Germinal center (tissue), 1 donor: Measurements from ENCODE around the gene STARD8.
"Not testable (repeated sequence)": the region's sequence is repeated elsewhere in the genome, so short reads cannot be mapped to it uniquely, and the experiment has no call there.

Experiments used
- DNase-seq: peaks from one replicate; pipeline ENCODE4 v3.0.0; 2012; ENCODE audit warnings: mixed read lengths, low spot score

The STARD8 gene

DNA sequence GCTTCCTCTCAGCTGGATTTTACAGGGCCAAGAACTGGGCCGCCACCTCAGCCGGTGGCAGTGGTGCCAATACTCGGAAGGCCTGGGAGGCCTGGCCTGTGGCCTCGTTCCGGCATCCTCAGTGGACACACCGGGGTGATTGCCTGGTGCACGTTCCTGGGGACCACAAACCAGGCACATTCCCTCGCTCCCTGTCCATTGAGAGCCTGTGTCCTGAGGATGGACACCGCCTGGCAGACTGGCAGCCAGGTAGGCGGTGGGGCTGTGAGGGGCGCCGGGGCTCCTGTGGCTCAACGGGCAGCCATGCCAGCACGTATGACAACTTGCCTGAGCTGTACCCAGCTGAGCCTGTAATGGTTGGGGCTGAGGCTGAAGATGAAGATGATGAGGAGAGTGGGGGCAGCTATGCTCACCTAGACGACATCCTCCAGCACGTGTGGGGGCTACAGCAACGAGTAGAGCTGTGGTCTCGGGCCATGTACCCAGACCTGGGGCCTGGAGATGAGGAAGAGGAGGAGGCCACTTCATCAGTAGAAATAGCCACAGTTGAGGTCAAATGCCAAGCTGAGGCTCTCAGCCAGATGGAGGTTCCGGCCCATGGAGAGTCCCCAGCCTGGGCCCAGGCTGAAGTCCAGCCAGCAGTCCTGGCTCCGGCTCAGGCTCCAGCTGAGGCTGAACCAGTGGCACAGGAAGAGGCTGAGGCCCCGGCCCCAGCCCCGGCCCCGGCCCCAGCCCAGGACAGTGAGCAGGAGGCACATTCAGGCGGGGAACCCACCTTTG, 70.4 kb downstream of the STARD8 start:
- DNase-seq, result no peak

DNA sequence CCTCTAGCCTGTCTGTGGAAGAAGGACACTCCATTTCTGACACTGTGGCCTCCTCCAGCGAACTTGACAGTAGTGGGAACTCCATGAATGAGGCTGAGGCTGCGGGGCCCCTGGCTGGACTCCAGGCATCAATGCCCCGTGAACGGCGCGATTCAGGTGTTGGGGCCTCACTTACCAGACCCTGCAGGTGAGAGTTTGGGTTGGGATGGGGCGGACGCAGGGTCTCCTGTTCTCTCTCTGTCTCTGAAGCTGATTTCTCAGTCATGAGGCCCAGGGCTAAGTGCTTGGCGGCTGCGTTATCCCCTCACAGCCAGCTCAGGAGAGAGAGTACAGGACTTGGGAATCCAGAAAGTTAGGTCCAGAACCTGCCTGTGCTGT, 71.0 kb downstream of the STARD8 start:
- no peak for DNase-seq

DNA sequence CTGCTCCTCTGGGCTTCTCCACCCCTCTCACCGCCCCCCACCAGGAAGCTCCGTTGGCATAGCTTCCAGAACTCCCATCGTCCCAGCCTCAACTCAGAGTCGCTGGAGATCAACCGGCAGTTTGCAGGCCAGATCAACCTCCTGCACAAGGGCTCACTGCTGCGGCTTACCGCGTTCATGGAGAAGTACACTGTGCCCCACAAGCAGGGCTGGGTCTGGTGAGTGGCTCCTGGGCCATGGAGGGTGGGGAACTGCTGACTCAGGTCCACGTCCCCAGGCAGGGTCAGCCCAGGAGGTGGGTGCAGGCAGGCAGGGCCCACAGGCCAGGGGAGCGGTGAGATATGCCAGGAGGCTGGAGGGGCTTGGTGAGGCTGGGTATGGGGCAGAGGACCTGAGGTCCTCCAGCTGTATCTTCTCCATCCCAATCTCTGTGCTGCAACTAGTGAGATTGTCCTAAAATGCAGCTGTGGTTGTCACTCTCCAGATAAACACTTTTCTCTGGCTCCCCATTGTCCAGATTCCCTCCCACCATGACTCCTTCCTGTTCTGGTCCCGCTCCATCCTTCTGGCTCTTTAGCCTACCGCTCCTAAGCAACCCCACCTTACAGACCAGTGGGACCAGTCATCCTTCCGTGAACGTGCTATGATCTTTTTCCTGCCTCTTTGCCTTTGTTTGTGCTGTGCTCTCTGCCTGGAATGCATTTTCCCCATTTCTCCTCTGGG, 71.9 kb downstream of the STARD8 start:
- no peak for DNase-seq

DNA sequence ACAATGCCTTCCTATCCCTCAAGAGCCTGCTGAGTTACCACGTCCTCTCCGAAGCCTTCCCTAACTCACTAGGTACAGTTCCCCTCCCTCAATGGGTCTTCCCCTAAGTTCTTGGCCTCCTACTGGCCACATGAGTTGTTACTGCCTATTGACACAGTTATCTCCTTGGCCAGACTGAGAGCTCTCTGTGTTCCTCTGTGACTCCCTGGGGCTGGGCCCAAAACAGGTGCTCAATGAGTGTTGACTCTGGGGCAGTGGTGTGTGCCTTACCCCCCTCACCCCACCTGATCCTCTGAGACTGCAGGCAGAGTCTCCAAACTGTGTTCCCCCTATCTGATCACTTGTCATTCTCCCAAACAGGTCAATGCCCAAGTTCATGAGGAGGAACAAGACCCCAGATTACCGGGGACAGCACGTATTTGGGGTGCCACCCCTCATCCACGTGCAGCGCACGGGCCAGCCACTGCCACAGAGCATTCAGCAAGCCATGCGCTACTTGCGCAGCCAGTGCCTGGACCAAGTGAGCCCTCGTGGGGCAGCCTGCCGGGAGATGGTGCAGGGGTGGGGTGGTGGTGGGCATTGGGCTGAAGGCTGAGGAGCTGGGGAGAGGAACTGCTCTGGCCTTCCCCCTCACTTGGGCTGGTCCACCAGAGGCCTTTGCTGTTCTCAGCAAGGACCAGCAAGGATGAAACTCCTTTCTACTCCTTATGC, 72.6 kb downstream of the STARD8 start:
- DNase-seq, result no peak

DNA sequence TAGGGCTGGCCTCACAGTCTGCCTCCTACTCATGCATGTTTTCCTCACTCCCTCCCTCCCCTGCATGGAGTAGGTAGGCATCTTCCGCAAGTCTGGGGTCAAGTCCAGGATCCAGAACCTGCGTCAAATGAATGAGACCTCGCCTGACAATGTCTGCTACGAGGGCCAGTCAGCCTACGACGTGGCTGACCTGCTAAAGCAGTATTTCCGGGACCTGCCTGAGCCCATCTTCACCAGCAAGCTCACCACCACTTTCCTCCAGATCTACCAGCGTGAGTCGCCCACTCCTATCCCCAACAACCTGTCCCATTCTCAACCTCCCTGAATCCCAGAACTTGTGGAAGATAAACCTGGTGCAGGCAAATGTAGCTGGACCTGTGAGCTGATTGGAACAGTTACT, 73.4 kb downstream of the STARD8 start:
- no peak for DNase-seq

DNA sequence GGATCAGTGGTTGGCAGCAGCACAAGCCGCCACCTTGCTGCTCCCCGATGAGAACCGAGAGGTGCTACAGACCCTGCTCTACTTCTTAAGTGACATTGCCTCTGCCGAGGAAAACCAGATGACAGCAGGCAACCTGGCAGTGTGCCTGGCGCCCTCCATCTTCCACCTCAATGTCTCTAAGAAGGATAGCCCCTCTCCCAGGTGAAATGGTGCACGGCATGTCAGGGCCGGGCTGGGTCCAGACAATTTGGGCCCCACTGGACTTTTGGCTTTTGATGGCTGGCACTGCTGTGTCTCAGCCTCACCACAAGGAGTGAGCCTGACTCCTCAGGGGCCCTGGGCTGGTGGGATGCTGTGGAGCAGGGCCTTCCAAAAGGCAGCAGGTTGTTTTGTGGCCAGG, 74.1 kb downstream of the STARD8 start:
- no peak for DNase-seq

DNA sequence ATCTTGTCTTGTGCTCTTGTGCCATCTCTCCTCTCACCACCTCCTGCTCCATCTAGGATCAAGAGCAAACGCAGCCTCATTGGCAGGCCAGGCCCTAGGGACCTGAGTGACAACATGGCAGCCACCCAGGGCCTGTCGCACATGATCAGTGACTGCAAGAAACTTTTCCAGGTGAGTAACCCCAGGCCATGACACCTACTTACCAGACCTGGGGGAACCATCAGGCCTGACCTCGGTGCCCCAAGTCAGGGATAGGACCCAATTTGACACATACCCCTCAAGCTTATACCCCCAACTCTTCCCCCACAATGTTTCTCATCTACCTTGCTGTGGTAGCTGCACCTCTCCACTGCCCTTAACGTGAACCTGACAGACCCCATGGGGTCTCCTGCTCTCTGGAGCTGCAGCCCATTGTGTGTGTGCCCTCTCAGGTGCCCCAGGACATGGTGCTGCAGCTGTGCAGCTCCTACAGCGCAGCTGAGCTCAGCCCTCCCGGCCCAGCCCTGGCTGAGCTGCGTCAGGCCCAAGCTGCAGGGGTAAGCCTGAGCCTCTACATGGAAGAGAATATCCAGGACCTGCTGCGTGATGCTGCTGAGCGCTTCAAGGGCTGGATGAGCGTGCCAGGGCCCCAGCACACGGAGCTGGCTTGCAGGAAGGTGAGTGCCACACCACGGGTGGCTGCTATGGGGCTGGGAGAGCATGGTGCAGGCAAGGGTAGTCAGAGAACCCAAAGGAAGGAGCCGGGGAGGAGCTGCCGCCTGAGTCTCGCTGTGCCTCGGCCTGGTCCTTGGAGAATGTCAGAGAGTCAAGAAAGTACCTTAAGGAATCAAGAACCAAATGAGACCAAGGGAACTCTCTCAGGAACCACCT, 74.8 kb downstream of the STARD8 start:
- no peak for DNase-seq

DNA sequence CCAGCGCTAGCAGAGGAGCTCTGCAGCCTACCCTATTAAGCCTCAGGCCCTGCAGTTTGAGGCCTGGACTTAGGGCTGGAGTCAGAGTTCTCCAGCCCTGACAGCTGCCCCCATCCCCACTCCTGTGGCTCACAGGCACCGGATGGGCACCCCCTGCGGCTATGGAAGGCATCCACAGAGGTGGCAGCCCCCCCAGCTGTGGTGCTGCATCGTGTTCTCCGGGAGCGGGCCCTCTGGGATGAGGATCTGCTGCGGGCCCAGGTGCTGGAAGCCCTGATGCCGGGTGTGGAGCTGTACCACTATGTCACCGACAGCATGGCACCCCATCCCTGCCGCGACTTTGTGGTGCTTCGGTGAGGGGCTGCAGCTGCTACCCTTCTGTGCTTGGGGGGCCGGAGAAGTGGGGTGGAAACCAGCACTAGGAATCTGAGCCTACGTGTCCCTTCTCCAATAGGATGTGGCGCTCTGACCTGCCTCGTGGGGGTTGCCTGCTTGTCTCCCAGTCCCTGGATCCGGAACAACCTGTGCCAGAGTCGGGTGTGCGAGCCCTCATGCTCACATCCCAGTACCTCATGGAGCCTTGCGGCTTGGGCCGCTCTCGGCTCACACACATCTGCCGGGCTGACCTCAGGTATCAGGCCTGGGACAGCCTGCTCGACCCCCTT, 76.2 kb downstream of the STARD8 start:
- no peak for DNase-seq

DNA sequence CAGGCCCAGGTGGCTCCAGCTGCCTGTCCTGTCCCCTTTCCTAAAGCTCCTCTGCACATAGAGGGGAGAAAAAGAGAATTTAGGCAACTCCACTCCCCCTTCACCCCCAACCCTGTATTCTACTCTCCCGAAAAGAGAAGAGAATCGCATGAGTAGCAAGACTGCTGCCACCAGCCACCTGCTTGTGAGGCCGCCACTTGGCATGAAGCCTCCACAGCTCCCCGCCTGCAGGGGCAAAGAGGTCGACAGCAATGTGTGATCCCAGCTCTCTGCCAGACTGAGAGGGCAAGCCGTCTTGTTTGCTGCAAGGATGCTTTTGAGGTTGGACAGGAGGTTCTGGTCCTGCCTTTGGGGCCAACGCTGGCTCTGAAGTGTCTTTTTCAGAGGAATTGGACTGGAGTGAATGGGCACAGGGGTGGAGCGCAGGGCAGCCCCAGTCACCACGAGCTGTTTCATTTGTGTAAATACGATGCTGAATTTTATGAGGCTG, 77.1 kb downstream of the STARD8 start:
- no peak for DNase-seq

DNA sequence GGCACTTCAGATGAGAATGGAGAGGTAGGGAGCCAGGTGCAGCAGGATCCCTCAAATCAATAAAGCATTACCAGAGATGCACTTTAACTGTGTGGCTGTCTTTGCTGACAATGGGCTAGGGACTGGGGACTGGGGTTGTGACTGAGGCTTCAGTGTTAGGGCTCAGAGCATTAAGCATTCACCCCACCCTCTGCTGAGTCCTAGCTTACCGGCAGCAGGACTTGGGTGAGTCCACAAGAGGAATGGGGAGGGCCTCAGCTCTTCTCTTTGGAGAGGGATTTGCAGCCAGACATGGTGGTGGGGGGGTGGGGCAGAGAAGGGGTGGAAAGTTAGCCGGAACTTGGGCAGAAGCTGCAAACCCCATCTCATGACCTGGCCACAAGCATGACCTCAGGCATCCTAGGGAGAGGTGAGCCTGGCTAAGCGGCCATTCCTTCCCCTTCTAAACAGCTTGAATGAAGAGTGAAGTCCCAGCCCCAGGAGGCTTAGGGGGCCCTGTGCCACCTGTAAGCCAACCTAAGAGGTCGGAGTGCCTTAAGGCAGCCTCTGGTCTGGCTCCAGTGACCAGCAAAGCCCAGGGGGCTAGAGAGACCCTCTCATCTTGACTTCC, 78.4 kb downstream of the STARD8 start:
- DNase-seq, result no peak

DNA sequence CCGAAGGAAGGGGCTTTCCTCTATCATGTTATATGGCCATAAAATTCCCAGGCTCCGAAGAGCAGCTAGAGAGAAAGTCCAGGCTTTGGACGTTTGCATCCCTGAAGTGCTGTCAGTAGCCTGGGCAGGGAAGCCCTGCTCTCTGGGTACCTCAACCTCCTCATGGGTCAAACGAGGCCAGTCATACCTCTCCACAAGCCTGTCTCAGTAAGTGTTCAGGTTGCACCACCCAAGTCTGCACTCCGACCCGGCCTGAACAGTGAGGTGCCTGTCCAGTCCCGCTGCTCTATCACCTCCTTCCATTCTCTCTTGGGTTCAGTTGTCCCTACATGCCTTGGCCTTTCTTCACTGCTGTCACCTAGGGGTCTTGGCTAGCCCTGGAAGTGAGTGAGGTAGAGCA, 78.9 kb downstream of the STARD8 start:
- DNase-seq, result no peak

DNA sequence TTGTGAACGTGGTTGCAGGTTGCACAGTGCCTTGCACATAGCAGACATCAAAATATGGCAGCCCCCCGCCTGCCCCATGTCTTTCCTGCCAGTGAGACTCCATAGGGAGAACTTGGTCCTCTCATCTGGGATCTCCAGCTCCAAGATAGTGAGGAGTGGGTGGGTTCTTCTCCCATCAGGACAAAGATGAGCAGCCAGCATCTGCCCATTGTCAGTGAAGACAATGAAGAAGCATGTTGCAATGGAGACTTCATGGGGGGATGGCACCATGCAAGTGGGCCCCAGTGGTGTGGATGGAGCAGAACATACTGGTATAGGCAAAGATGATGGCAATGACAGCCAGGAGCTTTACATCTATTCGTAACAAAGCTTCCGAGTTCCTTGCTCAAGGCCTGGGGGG, 80.2 kb downstream of the STARD8 start:
- no peak for DNase-seq

DNA sequence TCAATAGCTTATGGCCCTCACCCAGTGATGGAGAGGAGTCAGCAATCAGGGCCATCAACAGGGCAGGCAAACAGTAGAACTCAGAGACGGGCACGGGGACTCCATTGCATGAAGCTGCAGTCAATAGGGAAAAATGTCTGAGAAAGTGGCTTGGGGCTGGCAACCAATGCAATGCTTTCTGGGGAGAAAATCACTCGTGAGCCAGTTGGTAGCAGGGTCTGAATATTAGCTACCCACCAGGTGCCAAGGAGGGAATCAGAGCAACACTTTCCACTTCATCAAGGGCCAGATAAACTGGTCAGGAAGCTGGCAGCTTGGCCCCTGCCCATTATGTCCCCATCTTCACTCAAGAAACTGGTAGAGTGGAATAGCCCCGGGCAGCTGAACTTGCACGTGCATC, 80.7 kb downstream of the STARD8 start:
- DNase-seq, result no peak

DNA sequence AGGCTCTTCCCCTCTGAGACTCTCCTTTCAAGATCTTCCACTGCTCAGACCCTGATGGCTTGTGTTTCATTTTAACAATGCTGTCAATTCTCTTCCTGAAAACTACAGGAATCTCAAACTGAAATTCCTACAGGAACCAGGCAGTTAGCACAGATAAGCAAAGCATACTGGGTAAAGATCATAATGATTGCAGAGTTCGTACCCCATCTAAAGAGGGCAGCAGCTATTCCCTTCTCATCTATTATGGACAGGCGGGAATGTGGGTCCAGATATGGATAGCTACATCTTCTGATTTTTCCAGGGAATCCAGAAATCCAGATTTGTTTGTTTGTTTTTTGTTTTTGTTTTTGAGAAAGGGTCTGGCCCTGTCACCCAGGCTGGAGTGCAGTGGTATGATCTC, 83.8 kb downstream of the STARD8 start:
- DNase-seq, result no peak

DNA sequence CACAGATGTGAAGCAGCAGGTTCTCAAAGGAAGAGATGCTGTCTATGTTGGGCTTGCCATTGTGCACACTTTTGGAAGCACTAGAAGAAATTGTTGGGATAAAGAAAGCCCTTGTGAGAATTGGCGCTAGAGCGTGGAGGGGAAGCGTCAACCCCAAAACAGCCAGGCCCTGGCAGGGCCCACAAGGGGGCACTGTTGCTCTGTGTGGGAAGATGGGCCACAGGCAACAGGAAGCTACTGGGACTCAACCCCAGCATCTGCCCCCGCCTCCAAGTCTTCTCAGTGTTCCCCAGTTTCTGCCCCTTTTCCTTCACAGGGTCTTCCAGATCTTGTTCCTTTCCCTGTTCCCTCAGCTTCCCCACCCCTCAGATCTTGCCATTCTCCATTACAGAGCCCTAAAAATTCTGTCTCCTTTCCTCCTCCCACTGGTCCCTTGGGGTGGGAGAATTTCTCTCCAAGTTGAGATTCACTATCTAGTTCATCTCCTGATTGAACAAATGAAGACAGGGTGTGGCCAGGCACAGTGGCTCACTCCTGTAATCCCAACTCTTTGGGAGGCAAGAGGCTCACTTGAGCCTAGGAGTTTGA, 85.5 kb downstream of the STARD8 start:
- peak; percentile 42 for DNase-seq

DNA sequence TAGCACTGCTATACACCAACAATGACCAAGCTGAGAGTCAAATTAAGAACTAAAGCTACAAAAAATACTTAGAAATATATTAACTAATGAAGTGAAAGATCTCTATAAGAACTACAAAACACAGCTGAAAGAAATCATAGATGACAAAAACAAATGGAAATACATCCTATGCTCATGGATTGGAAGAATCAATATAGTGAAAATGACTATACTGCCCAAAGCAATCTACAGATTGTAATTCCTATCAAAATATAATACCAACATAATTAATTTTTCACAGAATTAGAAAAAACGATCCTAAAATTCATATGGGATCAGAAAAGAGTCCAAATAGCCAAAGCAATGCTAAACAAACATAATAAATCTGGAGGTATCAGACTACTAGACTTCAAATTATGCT, 87.8 kb downstream of the STARD8 start:
- DNase-seq, result no peak

DNA sequence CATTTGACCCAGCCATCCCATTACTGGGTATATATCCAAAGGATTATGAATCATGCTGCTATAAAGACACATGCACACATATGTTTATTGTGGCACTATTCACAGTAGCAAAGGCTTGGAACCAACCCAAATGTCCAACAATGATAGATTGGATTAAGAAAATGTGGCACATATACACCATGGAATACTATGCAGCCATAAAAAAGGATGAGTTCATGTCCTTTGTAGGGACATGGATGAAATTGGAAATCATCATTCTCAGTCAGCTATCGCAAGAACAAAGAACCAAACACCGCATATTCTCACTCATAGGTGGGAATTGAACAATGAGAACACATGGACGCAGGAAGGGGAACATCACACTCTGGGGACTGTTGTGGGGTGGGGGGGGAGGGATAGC, 94.4 kb downstream of the STARD8 start:
- DNase-seq, result not testable (repeated sequence)

DNA sequence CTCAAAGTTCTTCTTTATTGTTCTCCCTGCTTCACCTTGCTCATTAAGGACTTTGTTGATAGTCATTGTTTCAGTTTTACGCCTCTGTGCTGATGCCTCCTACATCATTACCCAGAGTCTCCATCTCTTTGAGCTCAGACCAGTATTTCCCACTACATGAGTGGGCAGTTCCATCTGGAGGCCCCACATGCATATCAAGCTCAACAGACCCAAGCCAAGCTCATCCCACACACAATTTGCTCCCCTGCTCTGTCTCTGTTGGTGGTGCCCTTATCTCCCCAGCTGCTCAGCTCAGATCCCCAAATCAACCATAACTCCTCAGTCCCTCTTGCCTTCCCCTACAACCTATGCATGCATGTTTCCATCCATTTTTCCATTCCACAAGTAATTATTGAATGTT, 96.3 kb downstream of the STARD8 start:
- DNase-seq, result no peak

DNA sequence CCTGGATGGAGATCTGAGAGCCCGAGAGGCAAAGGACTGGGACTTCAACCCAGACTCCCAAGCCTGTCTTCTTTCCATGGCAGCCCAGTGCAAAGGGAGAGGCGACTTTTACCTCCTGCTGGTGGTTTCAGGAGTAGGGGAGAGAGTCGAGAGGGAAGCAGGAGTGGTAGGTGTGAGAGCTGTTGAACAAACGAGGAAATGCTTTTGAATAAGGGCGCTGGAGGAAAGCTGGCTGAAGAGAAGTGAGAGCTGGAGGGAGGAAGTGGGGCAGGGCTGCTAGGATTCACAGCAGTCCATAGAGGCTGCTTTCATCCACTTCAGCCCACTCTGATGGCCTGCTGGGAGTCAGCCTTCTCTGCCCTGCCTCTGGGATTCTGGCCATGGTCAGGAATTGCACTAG, 99.5 kb downstream of the STARD8 start:
- no peak for DNase-seq

DNA sequence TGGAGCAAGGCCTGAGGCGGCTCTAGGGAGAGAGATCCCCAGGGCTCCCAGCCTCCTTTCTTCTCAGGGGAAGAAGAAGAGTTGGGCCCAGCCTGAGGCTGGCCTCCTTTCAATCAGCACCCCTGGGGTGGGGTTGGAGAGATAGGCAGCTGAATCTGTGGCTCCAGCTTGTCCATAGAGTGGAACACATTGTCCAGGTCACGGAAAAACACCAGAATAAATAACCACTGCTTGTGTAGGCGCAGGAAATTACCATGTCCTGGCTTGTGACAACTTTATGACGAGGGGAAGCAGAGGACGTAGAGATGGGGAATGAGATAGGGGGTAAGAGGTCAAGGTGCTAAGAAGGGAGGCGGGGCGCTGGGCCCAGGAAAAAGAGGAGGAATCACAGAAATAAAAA, 100.6 kb downstream of the STARD8 start:
- DNase-seq, result no peak

DNA sequence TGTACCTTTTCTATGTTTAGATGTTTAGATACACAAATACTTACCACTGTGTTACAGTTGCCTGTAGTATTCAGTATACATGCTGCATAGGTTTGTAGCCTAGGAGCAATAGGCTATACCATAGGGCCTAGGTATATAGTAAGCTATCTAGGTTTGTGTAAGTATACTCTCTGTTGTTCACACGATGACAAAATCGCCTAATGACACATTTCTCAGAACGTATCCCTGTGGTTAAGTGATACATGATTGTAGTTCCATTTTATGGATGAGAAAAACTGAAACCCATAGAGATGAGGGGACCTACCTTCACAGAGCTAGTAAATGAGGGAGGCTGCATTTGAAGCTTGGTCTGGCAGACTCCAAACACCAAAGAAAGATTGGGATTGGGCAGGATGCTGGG, 102.0 kb downstream of the STARD8 start:
- no peak for DNase-seq
